Loucy (cell line): ENCODE data around the gene PGC.

Source experiments
- CTCF ChIP-seq: fragments of 200-600 bp; sonication (generic); conservative IDR thresholded peaks from 2 replicates; pipeline ENCODE4 v1.5.1; 2014; ENCODE audit warnings: mild to moderate bottlenecking, antibody characterized with exemption, low read length
- EZH2phosphoT487 ChIP-seq: fragments of 200-600 bp; IDR thresholded peaks from 2 replicates; pipeline ENCODE4 v1.6.1; 2018; ENCODE audit warnings: antibody characterized with exemption, mild to moderate bottlenecking, moderate library complexity, borderline replicate concordance

GRCh38 chr6:41783106-41783780 is 36.0 kb upstream of the PGC start:
- TF ChIP-seq CTCF (no peak), EZH2phosphoT487 (no peak)
